Measurements from ENCODE around the gene TRIM36. TPM values are rescaled to one million over a fixed set of nuclear protein-coding genes. Genes with fewer than 3 reads are reported as not detected.

Gene TRIM36
- total RNA-seq, 2 experiments from 2014 or later: 0.18 to 0.72 TPM

DNA sequence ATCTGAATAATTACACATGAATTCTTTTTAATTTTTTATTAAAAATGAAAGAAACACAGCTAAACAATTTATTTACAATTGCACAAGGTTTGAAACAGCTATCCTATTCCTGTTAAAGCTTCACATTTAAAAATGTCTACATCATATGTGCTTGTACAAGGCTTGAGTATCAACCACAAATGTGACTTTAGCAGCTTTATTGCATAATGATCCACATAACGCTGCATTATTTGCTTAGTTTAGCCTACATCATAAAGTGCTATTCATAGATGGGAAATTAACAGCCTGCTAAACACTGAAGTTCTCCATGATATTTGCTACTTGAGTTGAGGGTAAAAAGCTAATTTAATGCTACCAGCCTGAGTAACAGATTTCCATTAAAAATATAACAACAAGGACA lies 45.0 kb downstream of the TRIM36 start:
- H3K36me3 Mint-ChIP-seq (ENCODE audit: low read depth): no peaks in the 10 kb centered on the region
- H3K4me3 Mint-ChIP-seq: no peak overlapping the region
- intact Hi-C loops (cut with micrococcal nuclease): no loop called here
- no peak for ATAC-seq
- ChIA-PET CTCF (interaction anchor here (1.4 kb wide), 1 partner anchor 27 kb away, joined by 4 read pairs; no protein-coding TSS in a partner anchor), POLR2A (no interaction called here)
- no peak overlapping the region for H3K27ac Mint-ChIP-seq
- no peaks in the 10 kb centered on the region for H3K9me3 Mint-ChIP-seq
- TF ChIP-seq, protein P1, sequence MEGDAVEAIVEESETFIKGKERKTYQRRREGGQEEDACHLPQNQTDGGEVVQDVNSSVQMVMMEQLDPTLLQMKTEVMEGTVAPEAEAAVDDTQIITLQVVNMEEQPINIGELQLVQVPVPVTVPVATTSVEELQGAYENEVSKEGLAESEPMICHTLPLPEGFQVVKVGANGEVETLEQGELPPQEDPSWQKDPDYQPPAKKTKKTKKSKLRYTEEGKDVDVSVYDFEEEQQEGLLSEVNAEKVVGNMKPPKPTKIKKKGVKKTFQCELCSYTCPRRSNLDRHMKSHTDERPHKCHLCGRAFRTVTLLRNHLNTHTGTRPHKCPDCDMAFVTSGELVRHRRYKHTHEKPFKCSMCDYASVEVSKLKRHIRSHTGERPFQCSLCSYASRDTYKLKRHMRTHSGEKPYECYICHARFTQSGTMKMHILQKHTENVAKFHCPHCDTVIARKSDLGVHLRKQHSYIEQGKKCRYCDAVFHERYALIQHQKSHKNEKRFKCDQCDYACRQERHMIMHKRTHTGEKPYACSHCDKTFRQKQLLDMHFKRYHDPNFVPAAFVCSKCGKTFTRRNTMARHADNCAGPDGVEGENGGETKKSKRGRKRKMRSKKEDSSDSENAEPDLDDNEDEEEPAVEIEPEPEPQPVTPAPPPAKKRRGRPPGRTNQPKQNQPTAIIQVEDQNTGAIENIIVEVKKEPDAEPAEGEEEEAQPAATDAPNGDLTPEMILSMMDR (IDR thresholded peaks at IDR 0.05): no peak
- DNase-seq: no peak
- H3K4me1 Mint-ChIP-seq (ENCODE audit: low read depth): no peaks in the 10 kb centered on the region
- H3K27me3 Mint-ChIP-seq: peaks cover 7% of the 10 kb centered on the region

DNA sequence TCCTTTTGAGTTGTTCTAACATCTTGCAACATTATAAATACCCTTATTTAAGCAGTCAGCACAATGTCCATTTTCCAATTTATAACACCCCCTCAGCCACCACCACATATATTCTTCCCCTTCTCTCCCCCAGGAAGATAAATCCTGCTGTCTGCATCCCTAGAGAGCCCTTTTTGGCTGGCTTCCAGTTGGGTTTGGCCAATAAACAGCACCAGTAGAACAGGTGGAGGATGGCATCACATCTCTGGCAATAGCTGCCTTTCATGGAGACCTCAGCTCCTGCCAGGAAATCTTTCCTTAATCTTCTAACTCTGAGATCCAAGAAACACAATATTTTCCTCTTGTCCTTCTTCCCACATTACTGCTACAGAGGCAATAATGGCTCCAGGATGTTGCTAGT lies 53.7 kb downstream of the TRIM36 start:
- ChIA-PET POLR2A (no interaction called here), CTCF (no interaction called here)
- TF ChIP-seq, protein P1 (IDR thresholded peaks at IDR 0.05): no peak
- H3K4me3 Mint-ChIP-seq: no peak overlapping the region
- no peaks in the 10 kb centered on the region for H3K4me1 Mint-ChIP-seq (ENCODE audit: low read depth)
- H3K27me3 Mint-ChIP-seq: peaks cover 17% of the 10 kb centered on the region
- H3K27ac Mint-ChIP-seq: no peak overlapping the region
- no peak for ATAC-seq
- no peak for DNase-seq
- intact Hi-C loops (cut with micrococcal nuclease): no loop called here
- no peaks in the 10 kb centered on the region for H3K36me3 Mint-ChIP-seq (ENCODE audit: low read depth)
- H3K9me3 Mint-ChIP-seq: peaks cover 3% of the 10 kb centered on the region

DNA sequence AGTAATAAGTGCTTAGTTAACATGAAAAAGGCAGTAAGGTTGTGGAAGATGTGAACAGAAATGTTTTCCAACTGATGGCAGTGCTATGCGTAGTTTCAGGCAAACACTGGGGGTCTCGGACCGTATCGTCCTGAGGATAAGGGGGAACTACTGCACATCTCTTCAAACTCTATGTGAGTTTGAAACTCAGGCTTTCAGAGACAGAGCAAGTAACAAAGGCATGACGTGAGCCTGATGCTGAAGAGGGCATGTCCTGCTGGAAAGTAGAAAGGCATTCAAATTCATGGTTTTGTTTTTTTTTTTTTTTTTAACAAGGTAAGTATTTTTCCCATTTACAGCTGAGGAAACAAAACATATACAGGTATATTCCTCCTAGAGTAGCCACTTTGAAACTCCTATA lies 59.9 kb downstream of the TRIM36 start:
- TF ChIP-seq, protein P1 (IDR thresholded peaks at IDR 0.05): no peak
- Mint-ChIP-seq H3K4me3 (no peak overlapping the region), H3K9me3 (no peaks in the 10 kb centered on the region), H3K4me1 (ENCODE audit: low read depth) (no peaks in the 10 kb centered on the region), H3K36me3 (ENCODE audit: low read depth) (no peaks in the 10 kb centered on the region), H3K27me3 (peaks cover 23% of the 10 kb centered on the region), H3K27ac (no peak overlapping the region)
- POLR2A ChIA-PET: no interaction called here
- intact Hi-C loops (cut with micrococcal nuclease): no loop called here
- CTCF ChIA-PET: no interaction called here
- DNase-seq: no peak
- ATAC-seq: no peak

DNA sequence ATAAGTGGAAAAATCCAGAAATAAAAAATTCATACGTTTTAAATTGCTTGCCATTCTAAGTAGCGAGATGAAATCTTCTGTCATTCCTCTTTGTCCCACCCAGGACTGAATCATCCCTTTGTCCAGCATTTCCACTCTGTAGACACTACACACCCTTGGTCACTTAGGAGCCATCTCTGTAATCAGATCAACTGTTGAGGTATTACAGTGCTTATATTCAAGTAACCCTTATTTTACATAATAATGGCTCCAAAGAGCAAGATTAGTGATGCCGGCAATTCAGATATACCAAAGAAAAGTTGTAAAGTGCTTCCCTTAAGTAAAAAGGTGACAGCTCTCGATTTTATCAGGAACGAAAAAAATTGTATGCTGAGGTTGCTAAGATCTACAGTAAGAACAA lies 60.4 kb downstream of the TRIM36 start:
- ChIA-PET POLR2A (no interaction called here), CTCF (no interaction called here)
- Mint-ChIP-seq H3K4me1 (ENCODE audit: low read depth) (no peaks in the 10 kb centered on the region), H3K36me3 (ENCODE audit: low read depth) (no peaks in the 10 kb centered on the region), H3K9me3 (no peaks in the 10 kb centered on the region), H3K4me3 (no peak overlapping the region), H3K27ac (no peak overlapping the region), H3K27me3 (peaks cover 23% of the 10 kb centered on the region)
- DNase-seq (no peak), ATAC-seq (no peak)
- TF ChIP-seq, protein P1 (IDR thresholded peaks at IDR 0.05): no peak
- intact Hi-C loops (cut with micrococcal nuclease): no loop called here

DNA sequence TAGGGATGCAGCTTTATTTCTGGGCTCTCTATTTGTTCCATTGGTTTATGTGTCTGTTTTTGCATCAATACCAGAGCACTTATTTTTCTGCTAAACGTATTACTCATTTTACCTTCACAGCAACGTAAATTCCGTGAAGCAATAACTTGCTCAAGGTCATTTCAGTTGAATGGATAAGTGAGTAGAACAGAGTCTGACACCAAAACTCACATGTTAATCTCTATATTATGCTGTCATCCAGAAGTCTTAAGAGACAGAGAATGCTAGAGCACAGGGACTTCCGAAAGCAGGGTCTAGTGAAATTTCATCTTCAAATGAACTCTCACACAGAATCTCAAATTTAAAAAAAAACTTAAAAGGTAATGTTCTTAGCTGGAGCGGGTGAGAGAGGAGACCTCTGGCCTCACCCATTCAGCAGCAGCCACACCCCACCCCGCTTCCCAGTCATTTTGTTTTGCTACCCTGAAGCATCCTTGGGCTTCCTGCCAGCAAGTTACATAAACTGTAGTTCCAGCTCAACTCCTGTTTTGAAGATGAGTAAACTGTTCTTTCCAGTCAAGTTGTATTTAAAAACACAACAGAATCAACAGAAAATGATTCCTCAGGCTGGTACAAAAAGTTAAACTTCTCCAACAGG lies 69.3 kb downstream of the TRIM36 start:
- CTCF ChIA-PET: interaction anchor here (0.8 to 1.4 kb wide), 2 partner anchors 11 to 20 kb away, joined by 3 read pairs; no protein-coding TSS in a partner anchor
- POLR2A ChIA-PET: no interaction called here
- intact Hi-C loops (cut with micrococcal nuclease): no loop called here
- TF ChIP-seq, protein P1 (IDR thresholded peaks at IDR 0.05): no peak
- H3K4me1 Mint-ChIP-seq (ENCODE audit: low read depth): no peaks in the 10 kb centered on the region
- ATAC-seq (no peak), DNase-seq (no peak)
- no peaks in the 10 kb centered on the region for H3K36me3 Mint-ChIP-seq (ENCODE audit: low read depth)
- peaks cover 13% of the 10 kb centered on the region for H3K27me3 Mint-ChIP-seq
- no peaks in the 10 kb centered on the region for H3K9me3 Mint-ChIP-seq
- H3K4me3 Mint-ChIP-seq: no peak overlapping the region
- H3K27ac Mint-ChIP-seq: no peak overlapping the region
